NT2/D1 (cell line): ENCODE results near the gene CDCA7L.

ENCODE experiments used
- DNase-seq: peaks from one replicate; pipeline ENCODE4 v3.0.0-alpha.2; 2011; ENCODE audit warnings: low read depth, low spot score
- H3K27me3 ChIP-seq: 2 replicates; pipeline ENCODE4 v1.6.0; 2011; ENCODE audit warnings: mild to moderate bottlenecking; ENCODE audit not compliant: insufficient read length, insufficient read depth
- H3K36me3 ChIP-seq: 2 replicates; pipeline ENCODE4 v1.6.1; 2011; ENCODE audit warnings: mild to moderate bottlenecking, low read length, mixed read lengths; ENCODE audit not compliant: insufficient read depth, insufficient read length
- H3K4me1 ChIP-seq: 2 replicates; pipeline ENCODE4 v1.5.1; 2011; ENCODE audit not compliant: insufficient read depth, insufficient read length
- H3K4me3 ChIP-seq: 2 replicates; pipeline ENCODE4 v1.5.1; 2011; ENCODE audit warnings: low read depth; ENCODE audit not compliant: insufficient read length
- H3K9ac ChIP-seq: 2 replicates; pipeline ENCODE4 v1.6.0; 2011; ENCODE audit warnings: low read depth; ENCODE audit not compliant: insufficient read length
- H3K9me3 ChIP-seq: 2 replicates; pipeline ENCODE4 v1.5.1; 2011; ENCODE audit warnings: mild to moderate bottlenecking, low read length; ENCODE audit not compliant: insufficient read depth
- SUZ12 ChIP-seq: IDR thresholded peaks from 2 replicates; pipeline ENCODE4 v1.6.1; 2011; ENCODE audit not compliant: insufficient read length, insufficient read depth; ENCODE audit errors: extremely low read depth
- YY1 ChIP-seq: IDR thresholded peaks from 2 replicates; pipeline ENCODE4 v1.6.1; 2011; ENCODE audit not compliant: insufficient read length, insufficient read depth
- ZNF274 ChIP-seq: IDR thresholded peaks from 2 replicates; pipeline ENCODE4 v1.6.1; 2011; ENCODE audit warnings: mild to moderate bottlenecking, low read depth, low read length

Gene CDCA7L

GRCh38 chr7:21944616-21945453, 864 bp downstream of the CDCA7L start:
- DNase-seq = peak; percentile 33
- H3K9ac ChIP-seq = peak overlapping the region; percentile 94
- H3K27me3 ChIP-seq = peaks cover 11% of the 10 kb centered on the region
- no peaks in the 10 kb centered on the region for H3K4me1 ChIP-seq
- H3K9me3 ChIP-seq = no peaks in the 10 kb centered on the region
- peak overlapping the region; percentile 84 for H3K4me3 ChIP-seq
- TF ChIP-seq SUZ12 = no peak
- no peak for TF ChIP-seq ZNF274
- no peak for TF ChIP-seq YY1
- peaks cover 12% of the 10 kb centered on the region for H3K36me3 ChIP-seq

- TF ChIP-seq SUZ12 = no peak
- no peak for TF ChIP-seq ZNF274
- TF ChIP-seq YY1 = no peak
- H3K4me3 ChIP-seq = no peak overlapping the region
- H3K27me3 ChIP-seq = peaks cover 11% of the 10 kb centered on the region
- H3K9me3 ChIP-seq = no peaks in the 10 kb centered on the region
- peak overlapping the region; percentile 22 for H3K9ac ChIP-seq
- H3K4me1 ChIP-seq = no peaks in the 10 kb centered on the region
- H3K36me3 ChIP-seq = peaks cover 21% of the 10 kb centered on the region
- no peak for DNase-seq
Measured at GRCh38 chr7:21943436-21943835, 2.3 kb downstream of the CDCA7L start.

GRCh38 chr7:21942955-21943354, 2.7 kb downstream of the CDCA7L start:
- Histone ChIP-seq H3K9ac (peak overlapping the region; percentile 43), H3K4me3 (no peak overlapping the region), H3K9me3 (no peaks in the 10 kb centered on the region), H3K4me1 (no peaks in the 10 kb centered on the region), H3K27me3 (peaks cover 10% of the 10 kb centered on the region), H3K36me3 (peaks cover 21% of the 10 kb centered on the region)
- no peak for DNase-seq
- TF ChIP-seq ZNF274 (no peak), YY1 (no peak), SUZ12 (no peak)

- TF ChIP-seq YY1 (no peak), SUZ12 (no peak), ZNF274 (no peak)
Measured at GRCh38 chr7:21941611-21942141, 4.0 kb downstream of the CDCA7L start.

GRCh38 chr7:21939858-21940372, 5.8 kb downstream of the CDCA7L start:
- Histone ChIP-seq H3K9ac (no peak overlapping the region), H3K4me1 (no peaks in the 10 kb centered on the region), H3K9me3 (no peaks in the 10 kb centered on the region), H3K4me3 (no peak overlapping the region), H3K27me3 (no peaks in the 10 kb centered on the region), H3K36me3 (peaks cover 21% of the 10 kb centered on the region)
- no peak for DNase-seq
- TF ChIP-seq SUZ12 = no peak
- no peak for TF ChIP-seq YY1
- no peak for TF ChIP-seq ZNF274

More at GRCh38 chr7:21941611-21942141, 4.0 kb downstream of the CDCA7L start:
- no peak overlapping the region for H3K4me3 ChIP-seq
- H3K9ac ChIP-seq = peak overlapping the region; percentile 28
- peaks cover 21% of the 10 kb centered on the region for H3K36me3 ChIP-seq
- H3K27me3 ChIP-seq = no peaks in the 10 kb centered on the region
- H3K9me3 ChIP-seq = no peaks in the 10 kb centered on the region
- H3K4me1 ChIP-seq = no peaks in the 10 kb centered on the region
- DNase-seq = no peak

GRCh38 chr7:21939136-21939857, 6.4 kb downstream of the CDCA7L start:
- Histone ChIP-seq H3K4me3 (no peak overlapping the region), H3K9me3 (no peaks in the 10 kb centered on the region), H3K4me1 (no peaks in the 10 kb centered on the region), H3K27me3 (no peaks in the 10 kb centered on the region), H3K36me3 (peaks cover 21% of the 10 kb centered on the region), H3K9ac (no peak overlapping the region)
- TF ChIP-seq ZNF274 (no peak), YY1 (no peak)
- no peak for DNase-seq

- Histone ChIP-seq H3K36me3 (peaks cover 20% of the 10 kb centered on the region), H3K27me3 (no peaks in the 10 kb centered on the region), H3K4me1 (no peaks in the 10 kb centered on the region), H3K9me3 (no peaks in the 10 kb centered on the region), H3K4me3 (no peak overlapping the region), H3K9ac (no peak overlapping the region)
- TF ChIP-seq SUZ12 (no peak), YY1 (no peak), ZNF274 (no peak)
- DNase-seq = no peak
Measured at GRCh38 chr7:21938463-21938862, 7.2 kb downstream of the CDCA7L start.
